OCI-LY1 (cell line): ENCODE results near the gene CLDN34.

Source experiments
- H2AFZ ChIP-seq: fragments of 200-600 bp; sonication (generic), shearing (Covaris generic); 2 replicates; pipeline ENCODE4 v1.6.0; 2014; ENCODE audit warnings: antibody characterized with exemption, mild to moderate bottlenecking, low read length
- H3F3A ChIP-seq: fragments of 200-600 bp; sonication (generic), shearing (Covaris generic); 2 replicates; pipeline ENCODE4 v1.6.0; 2014; ENCODE audit warnings: mild to moderate bottlenecking, antibody characterized with exemption, low read length, moderate library complexity; ENCODE audit not compliant: insufficient read depth
- H3K27ac ChIP-seq: fragments of 200-600 bp; sonication (generic); 2 replicates; pipeline ENCODE4 v1.5.1; 2014; ENCODE audit warnings: low read length, mixed run types, mild to moderate bottlenecking, low read depth; ENCODE audit not compliant: poor library complexity, severe bottlenecking
- H3K27me3 ChIP-seq: fragments of 200-600 bp; sonication (generic); 2 replicates; pipeline ENCODE4 v1.6.0; 2014; ENCODE audit warnings: antibody characterized with exemption, mild to moderate bottlenecking, low read length, moderate library complexity; ENCODE audit not compliant: insufficient read depth
- H3K36me3 ChIP-seq: fragments of 200-600 bp; sonication (generic); 2 replicates; pipeline ENCODE4 v1.6.1; 2014; ENCODE audit warnings: mild to moderate bottlenecking, antibody characterized with exemption, low read length, moderate library complexity, mixed read lengths; ENCODE audit not compliant: insufficient read depth
- H3K4me1 ChIP-seq: fragments of 200-600 bp; sonication (generic); 2 replicates; pipeline ENCODE4 v1.5.1; 2014; ENCODE audit warnings: mild to moderate bottlenecking, low read length, moderate library complexity; ENCODE audit not compliant: insufficient read depth, severe bottlenecking
- H3K4me2 ChIP-seq: fragments of 200-600 bp; sonication (generic), shearing (Covaris generic); 2 replicates; pipeline ENCODE4 v1.6.1; 2014; ENCODE audit warnings: low read length
- H3K4me3 ChIP-seq: fragments of 200-600 bp; sonication (generic); 2 replicates; pipeline ENCODE4 v1.5.1; 2014; ENCODE audit warnings: low read length, low read depth, mild to moderate bottlenecking, mixed read lengths; ENCODE audit not compliant: poor library complexity, severe bottlenecking
- H3K79me2 ChIP-seq: fragments of 200-600 bp; shearing (Covaris generic); 2 replicates; pipeline ENCODE4 v1.6.1; 2016; ENCODE audit warnings: mixed run types, low read length, mixed read lengths; ENCODE audit not compliant: insufficient read depth
- H3K9ac ChIP-seq: fragments of 200-600 bp; sonication (generic), shearing (Covaris generic); 2 replicates; pipeline ENCODE4 v1.6.1; 2014; ENCODE audit warnings: mild to moderate bottlenecking, low read length, mixed read lengths
- H3K9me2 ChIP-seq: fragments of 200-600 bp; sonication (generic), shearing (Covaris generic); 2 replicates; pipeline ENCODE4 v1.6.1; 2014; ENCODE audit warnings: low read depth, mild to moderate bottlenecking, low read length, mixed read lengths
- H3K9me3 ChIP-seq: fragments of 200-600 bp; shearing (Covaris generic); 2 replicates; pipeline ENCODE4 v1.6.1; 2014; ENCODE audit warnings: low read length, mixed read lengths
- H4K20me1 ChIP-seq: fragments of 200-600 bp; sonication (generic), shearing (Covaris generic); 2 replicates; pipeline ENCODE4 v1.6.0; 2016; ENCODE audit warnings: mild to moderate bottlenecking, low read length; ENCODE audit not compliant: insufficient read depth
- EZH2 ChIP-seq: fragments of 200-600 bp; sonication (generic), shearing (Covaris generic); IDR thresholded peaks from 2 replicates; pipeline ENCODE4 v1.8.0; 2017; ENCODE audit warnings: borderline replicate concordance, mixed run types, mild to moderate bottlenecking, antibody characterized with exemption, low read length, moderate library complexity, mixed read lengths
- TF ChIP-seq, protein P1 (sequence below): fragments of 200-600 bp; sonication (generic), shearing (Covaris generic); IDR thresholded peaks from 2 replicates; pipeline ENCODE4 v1.5.1; 2017; ENCODE audit warnings: mild to moderate bottlenecking, antibody characterized with exemption, low read length, moderate library complexity, mixed read lengths

Gene CLDN34, protein sequence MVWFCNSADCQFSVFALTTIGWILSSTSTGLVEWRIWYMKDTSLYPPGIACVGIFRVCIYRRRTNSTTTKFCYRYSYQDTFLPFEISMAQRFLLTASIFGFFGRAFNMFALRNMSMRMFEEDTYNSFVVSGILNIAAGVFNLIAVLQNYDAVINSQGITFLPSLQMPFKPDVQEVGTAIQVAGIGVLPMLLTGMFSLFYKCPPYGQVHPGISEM

DNA sequence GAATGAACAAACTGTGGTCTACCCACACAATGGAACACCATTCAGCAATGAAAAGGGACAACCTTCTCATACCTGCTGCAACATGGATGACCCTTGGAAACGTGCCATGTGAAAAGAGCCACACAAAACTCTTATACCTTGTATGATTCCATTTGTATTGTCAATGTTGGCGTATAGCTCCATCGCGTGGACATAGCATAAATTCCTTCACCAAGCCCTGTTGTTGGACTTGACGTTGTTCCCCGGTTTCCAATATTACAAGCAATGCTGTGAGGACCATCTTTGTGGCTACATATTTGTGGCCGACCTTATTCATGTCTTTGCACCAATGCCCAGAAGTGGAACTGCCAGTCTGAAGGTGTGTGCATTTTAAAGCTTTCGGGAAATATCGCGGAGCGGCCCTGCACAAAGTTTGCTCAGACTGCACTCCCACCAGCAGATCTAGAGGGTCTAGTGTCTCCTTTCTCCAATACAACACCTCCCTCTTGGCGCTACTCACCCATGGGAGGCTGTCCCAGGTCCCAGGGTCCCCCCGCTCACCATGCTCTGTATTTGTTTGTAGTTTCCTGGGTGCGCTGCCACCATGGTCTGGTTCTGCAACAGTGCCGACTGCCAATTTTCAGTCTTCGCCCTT, at the start of gene CLDN34:
CLDN34 (plus strand) TSS at position 584 of the 634 bp plus-strand sequence; CDS start at position 584, 0 bp downstream.
- Histone ChIP-seq H3K36me3 (no peaks in the 10 kb centered on the region), H3K4me2 (no peak within 1 kb of the TSS), H2AFZ (no peak within 1 kb of the TSS), H3K9ac (no peak within 1 kb of the TSS), H3K9me3 (no peaks in the 10 kb centered on the region), H3K4me3 (no peak within 1 kb of the TSS), H3K79me2 (no peaks in the 10 kb centered on the region), H3K27me3 (no peaks in the 10 kb centered on the region), H3F3A (no peaks in the 10 kb centered on the region), H3K4me1 (no peaks in the 10 kb centered on the region), H4K20me1 (no peaks in the 10 kb centered on the region), H3K27ac (no peak within 1 kb of the TSS), H3K9me2 (no peaks in the 10 kb centered on the region)
- TF ChIP-seq EZH2, result no peak
- TF ChIP-seq, protein P1, sequence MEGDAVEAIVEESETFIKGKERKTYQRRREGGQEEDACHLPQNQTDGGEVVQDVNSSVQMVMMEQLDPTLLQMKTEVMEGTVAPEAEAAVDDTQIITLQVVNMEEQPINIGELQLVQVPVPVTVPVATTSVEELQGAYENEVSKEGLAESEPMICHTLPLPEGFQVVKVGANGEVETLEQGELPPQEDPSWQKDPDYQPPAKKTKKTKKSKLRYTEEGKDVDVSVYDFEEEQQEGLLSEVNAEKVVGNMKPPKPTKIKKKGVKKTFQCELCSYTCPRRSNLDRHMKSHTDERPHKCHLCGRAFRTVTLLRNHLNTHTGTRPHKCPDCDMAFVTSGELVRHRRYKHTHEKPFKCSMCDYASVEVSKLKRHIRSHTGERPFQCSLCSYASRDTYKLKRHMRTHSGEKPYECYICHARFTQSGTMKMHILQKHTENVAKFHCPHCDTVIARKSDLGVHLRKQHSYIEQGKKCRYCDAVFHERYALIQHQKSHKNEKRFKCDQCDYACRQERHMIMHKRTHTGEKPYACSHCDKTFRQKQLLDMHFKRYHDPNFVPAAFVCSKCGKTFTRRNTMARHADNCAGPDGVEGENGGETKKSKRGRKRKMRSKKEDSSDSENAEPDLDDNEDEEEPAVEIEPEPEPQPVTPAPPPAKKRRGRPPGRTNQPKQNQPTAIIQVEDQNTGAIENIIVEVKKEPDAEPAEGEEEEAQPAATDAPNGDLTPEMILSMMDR, result no peak

DNA sequence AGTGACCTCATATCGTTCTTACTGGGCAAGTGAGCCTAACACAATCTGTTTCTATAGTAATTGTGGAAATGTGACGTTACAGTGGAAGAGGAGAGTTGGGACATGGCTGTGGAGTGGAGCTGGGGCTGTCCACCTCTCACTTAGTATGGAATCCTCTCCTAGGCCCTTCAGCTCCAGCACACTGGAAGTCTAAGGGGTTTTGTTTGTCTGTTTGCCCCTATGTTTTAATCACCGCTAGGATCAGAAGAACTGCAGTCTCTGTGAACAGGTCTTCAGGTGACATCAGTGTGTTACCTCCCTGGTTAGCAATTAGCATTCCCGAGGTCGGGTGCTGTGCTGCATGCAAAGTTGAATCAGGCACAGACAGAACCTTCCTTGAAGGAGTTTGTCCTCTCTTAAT, 49.3 kb upstream of the CLDN34 start:
- Histone ChIP-seq H3K4me1 (no peaks in the 10 kb centered on the region), H2AFZ (no peak overlapping the region), H3K27ac (no peak overlapping the region), H3K9me3 (no peaks in the 10 kb centered on the region), H3K79me2 (no peaks in the 10 kb centered on the region), H3K9ac (no peak overlapping the region), H3F3A (no peaks in the 10 kb centered on the region), H3K36me3 (no peaks in the 10 kb centered on the region), H3K4me3 (no peak overlapping the region), H3K4me2 (no peak overlapping the region), H3K27me3 (no peaks in the 10 kb centered on the region), H3K9me2 (no peaks in the 10 kb centered on the region), H4K20me1 (no peaks in the 10 kb centered on the region)
- no peak for TF ChIP-seq EZH2
- TF ChIP-seq, protein P1, result no peak

DNA sequence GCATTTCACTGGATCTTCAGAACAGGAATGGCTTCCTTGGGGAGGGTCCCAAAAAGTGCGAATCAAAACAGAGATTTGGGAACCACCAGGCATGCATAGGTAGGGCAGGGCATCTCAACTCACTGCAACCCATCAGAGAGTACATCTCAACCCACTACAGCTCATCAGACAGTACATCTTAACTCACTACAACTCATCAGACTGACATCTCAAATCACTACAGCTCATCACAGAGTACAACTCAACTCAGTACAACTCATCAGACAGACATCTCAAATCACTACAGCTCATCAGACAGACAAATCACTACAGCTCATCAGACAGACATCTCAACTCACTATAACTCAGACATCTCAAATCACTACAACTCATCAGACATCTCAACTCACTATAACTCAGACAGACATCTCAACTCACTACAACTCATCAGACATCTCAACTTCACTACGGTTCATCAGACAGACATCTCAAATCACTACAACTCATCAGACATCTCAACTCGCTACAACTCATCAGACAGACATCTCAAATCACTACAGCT, 47.5 kb upstream of the CLDN34 start:
- no peaks in the 10 kb centered on the region for H3K9me2 ChIP-seq

More for the DNA sequence above, 47.5 kb upstream of the CLDN34 start:
- Histone ChIP-seq H3K4me1 (no peaks in the 10 kb centered on the region), H3K27ac (no peak overlapping the region), H3K9ac (no peak overlapping the region), H3K4me2 (no peak overlapping the region), H3K36me3 (no peaks in the 10 kb centered on the region), H3F3A (no peaks in the 10 kb centered on the region), H4K20me1 (no peaks in the 10 kb centered on the region), H3K27me3 (no peaks in the 10 kb centered on the region), H2AFZ (no peak overlapping the region), H3K79me2 (no peaks in the 10 kb centered on the region), H3K9me3 (no peaks in the 10 kb centered on the region), H3K4me3 (no peak overlapping the region)
- no peak for TF ChIP-seq EZH2
- TF ChIP-seq, protein P1, result no peak
